WERI-Rb-1 (cell line): ENCODE measurements around the gene ZC3HAV1L.
A peak's percentile ranks its signal among the peaks of the same experiment; 100 is the strongest.
"Not testable (repeated sequence)": the region's sequence is repeated elsewhere in the genome, so short reads cannot be mapped to it uniquely, and the experiment has no call there.

ENCODE experiments used
- DNase-seq: peaks from one replicate; pipeline ENCODE4 v3.0.0-alpha.2; 2020
- H3K27ac ChIP-seq: fragments of 250-450 bp; sonication (Bioruptor Pico); 2 replicates; pipeline ENCODE4 v1.5.1; 2020; ENCODE audit warnings: mild to moderate bottlenecking, moderate library complexity
- H3K27me3 ChIP-seq: fragments of 250-450 bp; sonication (Bioruptor Pico); 2 replicates; pipeline ENCODE4 v1.5.1; 2021; ENCODE audit warnings: mild to moderate bottlenecking, low read depth, moderate library complexity; ENCODE audit not compliant: insufficient read depth, severe bottlenecking
- H3K36me3 ChIP-seq: fragments of 250-450 bp; sonication (Bioruptor Pico); 2 replicates; pipeline ENCODE4 v1.5.1; 2020; ENCODE audit warnings: mild to moderate bottlenecking, moderate library complexity
- H3K4me3 ChIP-seq: 2 replicates; pipeline ENCODE4 v1.5.1; 2011; ENCODE audit warnings: low read depth, mild to moderate bottlenecking, control low read depth, low read length
- H3K9me3 ChIP-seq: fragments of 250-450 bp; sonication (Bioruptor Pico); 2 replicates; pipeline ENCODE4 v1.5.1; 2021; ENCODE audit warnings: mild to moderate bottlenecking, moderate library complexity; ENCODE audit not compliant: severe bottlenecking
- CTCF ChIP-seq: IDR thresholded peaks from 2 replicates; pipeline ENCODE4 v1.5.1; 2011; ENCODE audit warnings: low read depth, mild to moderate bottlenecking, control low read depth, inconsistent platforms, low read length

Gene ZC3HAV1L

GRCh38 chr7:139060695-139061237, 24.9 kb upstream of the ZC3HAV1L start:
- Histone ChIP-seq H3K36me3 (peaks cover 24% of the 10 kb centered on the region), H3K9me3 (no peaks in the 10 kb centered on the region), H3K27me3 (no peaks in the 10 kb centered on the region), H3K27ac (no peak overlapping the region), H3K4me3 (no peak overlapping the region)
- DNase-seq: no peak
- TF ChIP-seq CTCF: no peak

GRCh38 chr7:139059905-139060304, 24.1 kb upstream of the ZC3HAV1L start:
- DNase-seq: no peak
- H3K4me3 ChIP-seq: no peak overlapping the region
- peaks cover 23% of the 10 kb centered on the region for H3K36me3 ChIP-seq
- no peak for TF ChIP-seq CTCF
- no peak overlapping the region for H3K27ac ChIP-seq
- H3K9me3 ChIP-seq: no peaks in the 10 kb centered on the region
- no peaks in the 10 kb centered on the region for H3K27me3 ChIP-seq

DNA sequence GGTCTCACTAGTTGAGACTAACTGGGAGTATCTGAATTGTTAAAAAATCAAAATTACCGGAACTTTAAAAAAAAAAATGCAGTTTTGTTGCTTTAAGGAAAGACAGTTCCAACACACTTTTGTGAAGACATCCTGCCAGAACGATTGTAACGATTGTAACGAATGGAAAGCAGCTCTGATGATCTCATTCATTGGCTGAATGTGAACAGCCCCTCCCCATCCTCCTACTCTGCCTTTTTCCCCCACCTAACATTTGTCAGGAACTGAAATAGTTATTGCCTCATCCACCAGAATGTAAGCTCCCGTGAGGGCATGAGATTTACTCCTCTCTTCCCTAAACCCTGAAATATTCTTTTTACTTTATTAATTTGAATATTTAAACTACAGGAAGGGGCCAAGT, 23.1 kb upstream of the ZC3HAV1L start:
- Histone ChIP-seq H3K27me3 (no peaks in the 10 kb centered on the region), H3K4me3 (no peak overlapping the region), H3K36me3 (peaks cover 18% of the 10 kb centered on the region), H3K27ac (no peak overlapping the region), H3K9me3 (no peaks in the 10 kb centered on the region)
- DNase-seq: no peak
- no peak for TF ChIP-seq CTCF

GRCh38 chr7:139055674-139056073, 19.8 kb upstream of the ZC3HAV1L start:
- Histone ChIP-seq H3K27me3 (no peaks in the 10 kb centered on the region), H3K4me3 (no peak overlapping the region), H3K27ac (no peak overlapping the region), H3K36me3 (peaks cover 17% of the 10 kb centered on the region), H3K9me3 (no peaks in the 10 kb centered on the region)
- DNase-seq: no peak
- TF ChIP-seq CTCF: no peak

GRCh38 chr7:139054656-139055055, 18.8 kb upstream of the ZC3HAV1L start:
- not testable (repeated sequence) for H3K27me3 ChIP-seq, H3K4me3 ChIP-seq, H3K9me3 ChIP-seq, DNase-seq, H3K36me3 ChIP-seq
- H3K27ac ChIP-seq: peak overlapping the region; percentile 54

- TF ChIP-seq CTCF: no peak
- peaks cover 10% of the 10 kb centered on the region for H3K36me3 ChIP-seq
- DNase-seq: peak; percentile 75
- no peaks in the 10 kb centered on the region for H3K27me3 ChIP-seq
- no peaks in the 10 kb centered on the region for H3K9me3 ChIP-seq
- H3K4me3 ChIP-seq: no peak overlapping the region
- peak overlapping the region; percentile 54 for H3K27ac ChIP-seq
These were observed 18.3 kb upstream of the ZC3HAV1L start for GRCh38 chr7:139054101-139054500.
